ENCODE data around the gene DNAJB7.

GRCh38 chr22:40818747-40819598 lies 42.9 kb downstream of the DNAJB7 start, which contains the start of gene SLC25A17:
- TF ChIP-seq CTCF (conservative IDR thresholded peaks at IDR 0.05; ENCODE audit: low read depth, low read length): peak; percentile 43
- TF ChIP-seq EZH2 (IDR thresholded peaks at IDR 0.05; ENCODE audit: borderline replicate concordance, low read depth, low read length, poor library complexity, severe bottlenecking): no peak
